HFF-Myc (cell line): ENCODE data around the gene PRR30.

Source experiments
- DNase-seq: peaks from one replicate; pipeline ENCODE4 v3.0.0-alpha.2; 2011; ENCODE audit warnings: low read depth; ENCODE audit errors: extremely low read depth
- H3K4me3 ChIP-seq: replicated peaks from 2 replicates; pipeline ENCODE4 v1.5.1; 2011; ENCODE audit warnings: low read depth, mild to moderate bottlenecking, control low read depth, low read length
- TF ChIP-seq, protein P1 (sequence below): IDR thresholded peaks from 2 replicates; pipeline ENCODE4 v1.5.1; 2012; ENCODE audit warnings: mild to moderate bottlenecking, low read depth, low read length, control low read depth; ENCODE audit errors: missing control alignments

Gene PRR30

DNA sequence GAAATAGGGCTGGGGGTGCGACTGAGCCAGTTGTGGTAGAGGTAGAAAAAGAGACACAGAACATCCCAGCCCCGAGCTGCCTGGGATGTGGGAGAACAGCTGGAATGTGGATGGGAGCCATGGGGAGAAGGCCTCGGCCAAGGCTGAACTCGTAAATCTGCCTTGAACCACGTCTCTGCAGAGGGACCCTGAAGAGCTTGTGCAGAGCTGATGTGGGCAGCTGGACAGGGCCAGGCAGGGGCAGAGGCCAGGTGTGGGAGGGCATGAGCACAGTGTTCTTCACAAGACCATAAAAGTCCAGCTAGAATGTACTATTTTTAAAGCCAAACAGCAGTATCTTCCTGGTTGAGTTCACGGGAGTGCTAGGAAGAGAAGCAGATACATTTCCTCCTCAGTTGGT is 15.3 kb upstream of the PRR30 start:
- TF ChIP-seq, protein P1, sequence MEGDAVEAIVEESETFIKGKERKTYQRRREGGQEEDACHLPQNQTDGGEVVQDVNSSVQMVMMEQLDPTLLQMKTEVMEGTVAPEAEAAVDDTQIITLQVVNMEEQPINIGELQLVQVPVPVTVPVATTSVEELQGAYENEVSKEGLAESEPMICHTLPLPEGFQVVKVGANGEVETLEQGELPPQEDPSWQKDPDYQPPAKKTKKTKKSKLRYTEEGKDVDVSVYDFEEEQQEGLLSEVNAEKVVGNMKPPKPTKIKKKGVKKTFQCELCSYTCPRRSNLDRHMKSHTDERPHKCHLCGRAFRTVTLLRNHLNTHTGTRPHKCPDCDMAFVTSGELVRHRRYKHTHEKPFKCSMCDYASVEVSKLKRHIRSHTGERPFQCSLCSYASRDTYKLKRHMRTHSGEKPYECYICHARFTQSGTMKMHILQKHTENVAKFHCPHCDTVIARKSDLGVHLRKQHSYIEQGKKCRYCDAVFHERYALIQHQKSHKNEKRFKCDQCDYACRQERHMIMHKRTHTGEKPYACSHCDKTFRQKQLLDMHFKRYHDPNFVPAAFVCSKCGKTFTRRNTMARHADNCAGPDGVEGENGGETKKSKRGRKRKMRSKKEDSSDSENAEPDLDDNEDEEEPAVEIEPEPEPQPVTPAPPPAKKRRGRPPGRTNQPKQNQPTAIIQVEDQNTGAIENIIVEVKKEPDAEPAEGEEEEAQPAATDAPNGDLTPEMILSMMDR, result no peak

DNA sequence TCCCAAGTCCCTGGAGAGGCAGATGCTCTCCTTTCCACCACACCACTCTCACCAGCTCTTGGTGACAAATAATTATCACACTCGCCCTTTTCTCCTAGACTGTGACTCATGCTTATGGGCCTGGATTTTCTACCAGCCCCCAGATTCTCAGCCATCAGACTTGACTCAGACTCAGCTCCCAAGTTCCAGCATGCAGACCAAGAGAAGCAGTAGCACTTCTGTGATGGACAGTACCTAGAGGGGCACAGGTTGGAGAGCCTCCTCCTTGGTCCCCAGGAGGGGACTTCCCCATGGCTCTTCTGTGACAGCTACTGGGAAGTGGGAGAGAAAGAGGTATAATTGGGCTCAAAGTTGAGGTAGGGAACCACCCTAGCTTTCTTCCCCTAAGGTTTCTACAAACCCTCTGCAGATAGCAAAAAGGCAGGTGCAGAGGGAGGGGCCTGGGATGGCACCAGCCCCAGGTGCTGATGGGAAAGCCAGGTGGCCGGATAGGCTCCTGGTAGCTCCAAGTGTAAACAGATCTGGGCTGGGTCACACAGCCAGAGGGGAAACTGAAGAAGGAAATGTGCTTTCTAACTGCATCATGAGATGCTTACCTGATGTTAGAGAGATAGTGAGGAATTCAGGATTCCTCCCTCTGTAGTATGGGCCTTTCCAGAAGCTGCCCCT is 13.7 kb upstream of the PRR30 start:
- no peak overlapping the region for H3K4me3 ChIP-seq
- no peak for DNase-seq
- TF ChIP-seq, protein P1, result no peak

More for the DNA sequence above, 15.3 kb upstream of the PRR30 start:
- no peak for DNase-seq
- H3K4me3 ChIP-seq, result no peak overlapping the region

DNA sequence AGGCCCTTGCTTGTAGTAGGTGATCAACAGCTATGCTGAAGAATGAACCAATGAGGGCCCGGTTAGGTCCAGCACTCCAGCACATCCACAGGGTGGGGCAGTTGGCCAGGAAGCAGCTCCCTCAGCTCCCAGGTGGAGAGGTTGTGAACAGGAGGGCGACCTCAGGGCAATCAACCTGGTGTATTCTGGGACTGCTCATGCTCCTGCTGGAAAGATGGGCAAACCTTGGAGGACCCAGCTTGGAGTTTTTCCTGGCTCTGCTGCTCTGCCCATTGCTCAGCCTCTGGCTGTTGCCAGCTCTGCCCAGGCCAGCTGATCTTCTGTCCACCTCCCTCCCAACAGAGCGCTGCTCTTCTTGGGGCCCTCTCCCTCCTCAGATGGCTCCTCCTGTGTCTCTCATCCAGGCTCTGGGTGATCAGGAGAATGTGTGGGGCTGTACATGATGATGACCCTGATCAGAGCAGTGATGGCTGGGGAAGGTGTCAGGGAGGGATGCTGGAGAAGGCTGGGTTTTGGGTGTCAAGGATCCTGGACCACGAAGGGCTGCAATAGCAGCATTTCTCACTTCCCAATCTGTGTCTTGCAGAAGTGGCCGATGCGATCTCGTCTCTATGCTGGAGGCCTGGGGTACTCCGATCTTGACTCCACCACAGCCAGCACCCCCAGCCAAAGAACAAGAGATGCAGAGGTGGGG is 13.0 kb upstream of the PRR30 start:
- DNase-seq, result no peak
- TF ChIP-seq, protein P1, result no peak
- H3K4me3 ChIP-seq, result no peak overlapping the region

DNA sequence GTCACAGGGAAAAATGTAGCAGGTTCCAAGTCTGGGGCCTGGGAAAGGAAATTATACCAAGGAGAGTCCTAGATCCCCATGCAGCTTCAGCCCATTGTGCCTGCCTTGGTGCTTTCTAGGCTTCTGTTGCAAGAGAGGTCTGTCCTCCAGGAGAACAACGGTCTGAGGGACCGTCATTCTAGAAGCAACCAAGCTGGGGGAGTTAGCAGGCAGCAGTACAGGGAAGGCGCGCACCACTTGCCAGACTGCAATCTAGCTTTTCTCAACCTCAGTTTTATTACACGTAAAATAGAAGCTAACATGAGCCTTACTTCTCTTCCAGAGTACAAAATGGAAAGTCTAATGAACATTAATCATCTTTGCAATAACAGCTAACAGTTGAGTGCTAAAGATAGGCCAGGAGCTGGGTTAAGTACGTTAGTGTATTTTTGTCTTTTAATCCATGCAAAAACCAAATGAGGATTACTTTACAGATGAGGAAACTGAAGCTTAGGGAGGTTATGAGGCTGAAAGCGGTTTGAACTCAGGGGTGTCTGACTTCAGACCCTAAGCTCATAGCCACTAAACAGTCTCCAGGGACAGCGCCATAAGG is 11.5 kb upstream of the PRR30 start:
- TF ChIP-seq, protein P1, result no peak
- DNase-seq, result no peak
- no peak overlapping the region for H3K4me3 ChIP-seq

DNA sequence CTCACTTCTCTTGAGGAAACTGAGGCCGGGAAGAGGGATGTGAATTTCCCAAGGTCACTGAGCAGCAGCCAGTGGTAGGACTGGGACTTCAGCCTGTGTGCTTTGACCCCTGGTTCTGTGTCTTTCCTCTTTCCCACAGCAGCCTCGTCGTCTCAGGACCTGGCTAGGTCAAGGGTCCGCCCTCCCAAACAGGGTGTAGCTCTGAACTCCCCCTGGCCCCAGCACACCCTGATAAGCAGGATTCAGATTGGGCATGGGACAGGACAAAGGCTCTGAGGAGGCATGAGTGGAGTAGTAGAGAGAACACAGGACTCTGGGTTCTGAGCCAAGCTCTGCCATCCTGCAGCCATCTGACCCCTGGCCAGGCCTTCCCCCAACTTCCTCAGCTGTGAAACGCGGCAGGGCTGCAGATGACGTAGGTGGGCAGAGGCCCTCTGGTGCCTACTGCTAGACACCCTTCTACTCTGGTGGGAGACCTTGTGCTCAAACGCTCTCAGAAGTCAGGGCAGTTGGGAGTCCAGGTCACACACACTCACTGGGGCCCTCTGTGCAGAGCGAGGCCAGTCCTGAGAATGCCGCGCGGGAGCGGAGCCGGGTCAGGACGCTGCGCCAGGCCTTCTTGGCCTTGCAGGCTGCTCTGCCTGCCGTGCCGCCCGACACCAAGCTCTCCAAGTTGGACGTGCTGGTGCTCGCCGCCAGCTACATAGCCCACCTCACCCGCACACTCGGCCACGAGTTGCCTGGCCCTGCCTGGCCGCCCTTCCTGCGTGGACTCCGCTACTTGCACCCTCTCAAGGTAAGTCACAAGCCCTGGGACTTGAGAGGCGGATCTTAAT is 10.6 kb upstream of the PRR30 start:
- TF ChIP-seq, protein P1, result no peak
- H3K4me3 ChIP-seq, result no peak overlapping the region
- DNase-seq, result no peak

DNA sequence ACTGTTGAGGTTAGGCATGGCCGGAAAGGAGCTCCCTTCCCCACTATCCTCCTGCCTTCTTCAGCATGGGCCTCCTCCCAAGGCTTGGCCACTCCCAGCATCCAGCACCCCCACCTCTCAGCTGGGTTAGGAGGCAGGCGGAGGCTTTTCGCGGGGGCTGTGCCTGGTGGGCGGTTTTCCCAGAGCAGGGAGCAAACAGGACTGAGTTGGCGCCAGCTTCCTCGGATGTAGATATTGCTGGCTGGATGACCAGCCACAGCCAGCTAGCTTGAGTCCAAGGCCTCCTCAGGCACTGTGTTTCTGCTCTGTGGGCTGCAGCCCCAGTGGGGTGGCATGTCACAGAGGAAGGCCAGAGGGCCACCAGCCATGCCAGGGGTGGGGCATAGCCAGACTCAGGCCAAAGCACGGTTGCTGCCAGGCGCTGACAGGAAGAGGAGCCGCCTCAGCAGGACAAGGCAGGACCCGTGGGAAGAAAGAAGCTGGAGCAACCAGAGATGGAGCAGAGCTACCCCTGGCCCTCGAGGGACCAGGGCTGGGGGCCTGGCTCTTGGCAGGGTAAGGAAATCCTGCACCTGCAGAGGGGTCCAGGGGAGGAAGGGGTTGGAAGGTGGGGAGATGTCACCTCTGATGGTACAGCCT is 9.7 kb upstream of the PRR30 start, which contains the start of gene TCF23:
Gene TCF23 (plus strand): TSS at position 204 of the 639 bp plus-strand sequence. CDS start 130 bp downstream, at position 334.
- H3K4me3 ChIP-seq, result no peak within 1 kb of the TSS
- TF ChIP-seq, protein P1, result no peak
- DNase-seq, result no peak
